Transverse colon (tissue), 4 donors: ENCODE data around the gene CHFR. TPM values are rescaled to one million over a fixed set of nuclear protein-coding genes. Genes with fewer than 3 reads are reported as not detected.

ENCODE experiments used
- DNase-seq: peaks from one replicate; pipeline ENCODE4 v3.0.0-alpha.2; 2019
- H3K27ac ChIP-seq, 4 donors: fragments of 200-600 bp; sonication (generic); 2 replicates each; pipeline ENCODE4 v1.5.1; 2016 to 2018; ENCODE audit warnings: inconsistent platforms in 4 of 4
- H3K27me3 ChIP-seq: fragments of 200-600 bp; sonication (generic); 2 replicates; pipeline ENCODE4 v1.5.1; 2017; ENCODE audit warnings: inconsistent platforms
- H3K36me3 ChIP-seq, 4 donors: fragments of 200-600 bp; sonication (generic); 2 replicates each; pipeline ENCODE4 v1.5.1; 2017 to 2019; ENCODE audit warnings: inconsistent platforms in 4 of 4
- H3K4me1 ChIP-seq, 4 donors: fragments of 200-600 bp; sonication (generic); 2 replicates each; pipeline ENCODE4 v1.5.1; 2017 to 2020; ENCODE audit warnings: inconsistent platforms in 4 of 4
- H3K4me3 ChIP-seq, 4 donors: fragments of 200-600 bp; sonication (generic); 1 replicate in 1 of 4; 2 replicates in 3 of 4; pipeline versions ENCODE4 v1.5.1 to v1.6.1; 2017 to 2019; ENCODE audit warnings: inconsistent platforms in 4 of 4
- H3K9me3 ChIP-seq, 2 donors: fragments of 200-600 bp; sonication (generic); 2 replicates each; pipeline ENCODE4 v1.5.1; 2017 to 2019; ENCODE audit warnings: inconsistent platforms in 2 of 2
- EP300 ChIP-seq: sonication (generic); formaldehyde crosslinking; IDR thresholded peaks from one replicate; pipeline ENCODE4 v1.6.1; 2017; ENCODE audit warnings: antibody characterized with exemption, low read depth
- POLR2A ChIP-seq: fragments of 450-650 bp; IDR thresholded peaks from one replicate; pipeline ENCODE4 v1.6.1; 2016; ENCODE audit warnings: antibody characterized with exemption, mild to moderate bottlenecking, moderate library complexity
- POLR2AphosphoS5 ChIP-seq, 3 donors: sonication (generic); formaldehyde crosslinking; IDR thresholded peaks; one replicate each; pipeline ENCODE4 v1.6.1; 2016; ENCODE audit warnings: antibody characterized with exemption in 3 of 3
- WGBS, 2 donors: methylation state at CpG; one replicate each; pipeline ENCODE4 v1.1.5; 2018; ENCODE audit warnings: low coverage in 1 of 2; 5-methylcytosine and 5-hydroxymethylcytosine counted together
- in situ Hi-C, 4 donors: fragments of 200-750 bp; cut with MboI; loops; one replicate each; pipeline versions ENCODE4 v1.15.0 to v1.15.1; 2017; ENCODE audit warnings: low sequenced_read_pairs in 3 of 4, low pct_ligation_motif_present in 1 of 4, low pct_unique_long_range_greater_than_20kb in 1 of 4
- intact Hi-C: fragments of 100-400 bp; cut with DNase I; formaldehyde crosslinking; loops from one replicate; pipeline ENCODE4 v1.15.1; 2023; ENCODE audit warnings: low total_unique reads
- total RNA-seq, 4 donors: library from RNA; depleted of rRNA; stranded (reverse); fragments of >200 nt; gene quantifications; one replicate each; pipeline ENCODE4 v1.1.0, GENCODE V29; 2016
- TF ChIP-seq, protein P1 (sequence below), 5 experiments: fragments of 200-600 bp in 3 of 5; fragments of 450-650 bp in 2 of 5; sonication (generic) in 3 of 5; IDR thresholded peaks; 1 replicate in 2 of 5; 2 replicates in 3 of 5; pipeline ENCODE4 v1.5.1; 2016 to 2017; ENCODE audit warnings: antibody characterized with exemption in 5 of 5, inconsistent platforms in 3 of 5, mild to moderate bottlenecking in 2 of 5, moderate library complexity in 1 of 5

CHFR gene
- total RNA-seq, 4 donors from 2014 or later = 47.7 to 132 (median 61.9) TPM

DNA sequence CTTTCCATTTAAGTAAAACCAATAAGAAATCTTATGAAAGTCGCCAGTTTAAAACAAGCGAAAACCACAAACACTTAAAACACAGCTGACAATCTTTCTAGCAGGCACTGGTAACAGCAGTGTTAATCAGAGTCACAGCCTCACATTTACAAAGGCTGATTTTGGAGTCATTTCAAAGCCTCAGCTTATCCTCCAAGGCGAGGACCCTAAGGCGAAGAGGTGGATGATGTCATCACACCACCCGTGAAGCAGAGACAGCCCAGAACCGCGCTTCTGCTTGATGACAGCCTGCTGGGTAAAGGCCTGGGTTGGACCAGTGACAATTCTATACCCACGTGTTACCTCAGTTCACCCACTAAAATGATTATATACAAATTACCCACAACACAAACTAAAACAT lies 68.8 kb downstream of the CHFR start:
- peaks cover 0 to 56% (median 24%) of the 10 kb centered on the region in 4 donors for H3K36me3 ChIP-seq

DNA sequence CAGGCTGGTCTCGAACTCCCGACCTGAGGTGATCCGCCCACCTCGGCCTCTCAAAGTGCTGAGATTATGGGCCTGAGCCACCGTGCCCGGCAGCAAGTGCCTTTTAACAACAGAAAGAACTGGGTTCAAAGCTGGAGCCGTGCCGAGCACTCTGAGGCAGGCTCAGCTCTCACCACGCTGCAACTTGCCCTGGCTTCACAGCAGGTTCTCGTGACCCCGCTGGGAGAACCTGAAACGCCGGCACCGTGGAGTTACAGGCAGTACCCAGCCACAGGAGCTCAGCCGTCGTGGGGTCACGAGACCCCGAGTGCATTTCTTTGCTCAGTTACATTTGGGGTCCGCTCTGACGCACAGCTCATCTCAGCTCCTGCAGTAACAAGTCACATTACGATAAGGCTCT lies 73.2 kb downstream of the CHFR start:
- no peaks in the 10 kb centered on the region for H3K9me3 ChIP-seq
- no peak overlapping the region for H3K27ac ChIP-seq
- H3K36me3 ChIP-seq = peaks cover 0 to 67% (median 28%) of the 10 kb centered on the region in 4 donors
- DNase-seq = no peak
- H3K4me1 ChIP-seq = no peaks in the 10 kb centered on the region
- H3K4me3 ChIP-seq = no peak overlapping the region
- WGBS, 2 donors = 95% methylated on average over 20 of the region's 21 CpGs; no CpG with 5 or more reads in 1 of the 2 donors
- intact Hi-C loops = no loop called here
- TF ChIP-seq, protein P1, sequence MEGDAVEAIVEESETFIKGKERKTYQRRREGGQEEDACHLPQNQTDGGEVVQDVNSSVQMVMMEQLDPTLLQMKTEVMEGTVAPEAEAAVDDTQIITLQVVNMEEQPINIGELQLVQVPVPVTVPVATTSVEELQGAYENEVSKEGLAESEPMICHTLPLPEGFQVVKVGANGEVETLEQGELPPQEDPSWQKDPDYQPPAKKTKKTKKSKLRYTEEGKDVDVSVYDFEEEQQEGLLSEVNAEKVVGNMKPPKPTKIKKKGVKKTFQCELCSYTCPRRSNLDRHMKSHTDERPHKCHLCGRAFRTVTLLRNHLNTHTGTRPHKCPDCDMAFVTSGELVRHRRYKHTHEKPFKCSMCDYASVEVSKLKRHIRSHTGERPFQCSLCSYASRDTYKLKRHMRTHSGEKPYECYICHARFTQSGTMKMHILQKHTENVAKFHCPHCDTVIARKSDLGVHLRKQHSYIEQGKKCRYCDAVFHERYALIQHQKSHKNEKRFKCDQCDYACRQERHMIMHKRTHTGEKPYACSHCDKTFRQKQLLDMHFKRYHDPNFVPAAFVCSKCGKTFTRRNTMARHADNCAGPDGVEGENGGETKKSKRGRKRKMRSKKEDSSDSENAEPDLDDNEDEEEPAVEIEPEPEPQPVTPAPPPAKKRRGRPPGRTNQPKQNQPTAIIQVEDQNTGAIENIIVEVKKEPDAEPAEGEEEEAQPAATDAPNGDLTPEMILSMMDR (IDR thresholded peaks at IDR 0.05) = no peak
- TF ChIP-seq POLR2AphosphoS5 (IDR thresholded peaks at IDR 0.05) = no peak
- no peak for TF ChIP-seq EP300
- no peak for TF ChIP-seq POLR2A
- in situ Hi-C loops = no loop called here
- no peaks in the 10 kb centered on the region for H3K27me3 ChIP-seq

More for the DNA sequence above, 68.8 kb downstream of the CHFR start:
- H3K27me3 ChIP-seq = no peaks in the 10 kb centered on the region
- peaks cover 0 to 9% (median 0%) of the 10 kb centered on the region in 4 donors for H3K4me1 ChIP-seq
- WGBS, 2 donors = 88 to 94% methylated on average over 7 to 8 of the region's 8 CpGs
- H3K27ac ChIP-seq = no peak overlapping the region
- DNase-seq = no peak
- intact Hi-C loops (no loop called here), in situ Hi-C loops (no loop called here)
- no peak overlapping the region for H3K4me3 ChIP-seq
- no peaks in the 10 kb centered on the region for H3K9me3 ChIP-seq
- no peak for TF ChIP-seq POLR2A
- no peak for TF ChIP-seq EP300
- TF ChIP-seq POLR2AphosphoS5 (IDR thresholded peaks at IDR 0.05) = no peak
- TF ChIP-seq, protein P1 (IDR thresholded peaks at IDR 0.05) = no peak

GRCh38 chr12:132813443-132813842 lies 74.0 kb downstream of the CHFR start:
- TF ChIP-seq, protein P1 (IDR thresholded peaks at IDR 0.05) = no peak
- TF ChIP-seq EP300 = no peak
- no peak for TF ChIP-seq POLR2A
- TF ChIP-seq POLR2AphosphoS5 (IDR thresholded peaks at IDR 0.05) = no peak
- Histone ChIP-seq H3K4me3 (no peak overlapping the region), H3K9me3 (no peaks in the 10 kb centered on the region), H3K27ac (no peak overlapping the region), H3K36me3 (peaks cover 0 to 59% (median 24%) of the 10 kb centered on the region in 4 donors), H3K27me3 (no peaks in the 10 kb centered on the region), H3K4me1 (no peaks in the 10 kb centered on the region)
- DNase-seq = no peak
- WGBS, 2 donors = 89 to 100% methylated on average over 5 to 6 of the region's 6 CpGs
- in situ Hi-C loops (no loop called here), intact Hi-C loops (loop anchor here (2.0 kb wide), 1 partner anchor 41 kb away; no protein-coding TSS in a partner anchor)

DNA sequence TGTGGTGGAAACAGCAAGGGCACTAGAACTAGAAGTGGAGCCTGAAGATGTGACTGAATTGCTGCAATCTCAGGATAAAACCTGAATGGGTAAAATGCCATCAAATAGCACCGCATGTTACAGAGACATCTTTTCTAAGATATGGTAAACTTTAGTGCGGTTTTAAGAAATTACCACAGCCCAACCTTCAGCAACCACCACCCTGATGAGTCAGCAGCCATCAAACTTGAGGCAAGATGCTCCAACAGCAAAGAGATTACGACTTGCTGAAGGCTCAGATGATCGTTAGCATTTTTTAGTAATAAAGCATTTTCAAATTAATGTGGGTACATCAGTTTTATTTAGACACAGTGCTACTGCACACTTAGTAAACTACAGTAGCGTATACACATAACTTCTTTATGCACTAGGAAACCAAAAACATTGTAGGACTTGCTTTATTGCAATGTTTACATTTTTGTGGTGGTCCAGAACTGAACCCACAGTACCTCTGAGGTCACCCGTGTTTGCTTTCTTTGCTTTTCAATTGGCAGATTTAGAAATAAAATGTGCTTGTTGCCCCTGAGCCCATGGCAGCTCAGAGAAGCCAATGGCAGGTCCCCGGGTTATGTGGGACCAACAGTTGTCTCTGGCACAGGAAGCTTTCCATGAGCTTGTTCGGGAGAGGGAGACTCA lies 74.6 kb downstream of the CHFR start:
- intact Hi-C loops = loop anchor here (2.0 kb wide), 1 partner anchor 40 kb away; no protein-coding TSS in a partner anchor
- Histone ChIP-seq H3K9me3 (no peaks in the 10 kb centered on the region), H3K27me3 (no peaks in the 10 kb centered on the region), H3K4me1 (no peaks in the 10 kb centered on the region), H3K27ac (no peak overlapping the region), H3K36me3 (peaks cover 0 to 61% (median 27%) of the 10 kb centered on the region in 4 donors), H3K4me3 (no peak overlapping the region)
- 61 to 79% methylated on average over 6 to 8 of the region's 8 CpGs for WGBS, 2 donors
- no peak for DNase-seq
- TF ChIP-seq POLR2AphosphoS5 (IDR thresholded peaks at IDR 0.05) (no peak), POLR2A (no peak)
- TF ChIP-seq, protein P1 (IDR thresholded peaks at IDR 0.05) = no peak
- in situ Hi-C loops = no loop called here
